Right lobe of liver (tissue), 6 donors: Measurements from ENCODE around the gene PSMB7. TPM values are rescaled to one million over a fixed set of nuclear protein-coding genes. Genes with fewer than 3 reads are reported as not detected.

Experiments
- ATAC-seq, 4 donors: fragments of 200-7000 bp; cut with Tn5 transposase; one replicate each; pipeline ENCODE4 v1.9.1; 2020; ENCODE audit warnings: mild to moderate bottlenecking in 4 of 4, moderate library complexity in 4 of 4
- DNase-seq, 3 donors: peaks; one replicate each; pipeline ENCODE4 v3.0.0-alpha.2; 2020
- H3K27ac ChIP-seq, 3 donors: fragments of 200-600 bp; one replicate each; pipeline ENCODE4 v1.8.0; 2022
- H3K27me3 ChIP-seq, 2 donors: fragments of 200-600 bp; one replicate each; pipeline ENCODE4 v1.8.0; 2022
- H3K36me3 ChIP-seq, 4 donors: fragments of 200-600 bp; sonication (generic) in 1 of 4; one replicate each; pipeline versions ENCODE4 v1.5.1 to v1.8.0; 2017 to 2022; ENCODE audit warnings: control low read depth in 1 of 4
- H3K4me1 ChIP-seq, 4 donors: fragments of 200-600 bp; sonication (generic) in 1 of 4; one replicate each; pipeline versions ENCODE4 v1.5.1 to v1.8.0; 2017 to 2022; ENCODE audit warnings: control low read depth in 1 of 4
- H3K4me3 ChIP-seq, 3 donors: fragments of 200-600 bp; one replicate each; pipeline ENCODE4 v1.8.0; 2022
- H3K9me3 ChIP-seq, 4 donors: fragments of 200-600 bp; sonication (generic) in 1 of 4; one replicate each; pipeline versions ENCODE4 v1.5.1 to v1.8.0; 2017 to 2022; ENCODE audit warnings: control low read depth in 1 of 4
- CTCF ChIP-seq, 4 donors: fragments of 200-600 bp in 3 of 4; fragments of 450-650 bp in 1 of 4; IDR thresholded peaks; one replicate each; pipeline versions ENCODE4 v1.5.1 to v1.8.0; 2016 to 2022; ENCODE audit warnings: antibody characterized with exemption in 4 of 4, mild to moderate bottlenecking in 2 of 4
- POLR2A ChIP-seq: fragments of 450-650 bp; IDR thresholded peaks from one replicate; pipeline ENCODE4 v1.6.1; 2017; ENCODE audit warnings: antibody characterized with exemption, mild to moderate bottlenecking
- WGBS: methylation state at CpG from one replicate; pipeline ENCODE4 v1.1.6; 2018; ENCODE audit warnings: low coverage, low lambda C conversion rate; ENCODE audit not compliant: insufficient coverage; ENCODE audit errors: missing lambda C conversion rate; 5-methylcytosine and 5-hydroxymethylcytosine counted together
- intact Hi-C, 2 donors: fragments of 100-400 bp; cut with DNase I; formaldehyde crosslinking; loops; one replicate each; pipeline versions ENCODE4 v1.11.2 to v1.14.1; 2022
- total RNA-seq, 6 experiments: library from RNA; depleted of rRNA in 2 of 6; stranded (reverse); fragments of >200 nt in 2 of 6; fragmentation: NEBNext Ultra II Directional in 3 of 6; extraction: Animal tissue kit (Norgen Biotek cat#: 25700) in 3 of 6; gene quantifications; one replicate each; pipeline versions ENCODE4 v1.1.0 to v1.2.4, GENCODE V29; 2016 to 2023
- donor health status: DM: no; HTN: yes; CAD: no.
- donor health status: DM: no; HTN: no; CAD: no.
- donor health status: DM: no; HTN: no; CAD: no.
- donor health status: DM: no; HTN: yes; CAD: no.
- donor health status: DM: no; HTN: yes; CAD: no.

The PSMB7 gene
- total RNA-seq, 6 experiments from 2014 or later = 76.4 to 196 (median 96.8) TPM

GRCh38 chr9:124394596-124394995 is 20.6 kb downstream of the PSMB7 start:
- TF ChIP-seq CTCF (IDR thresholded peaks at IDR 0.05) = peak in 1 of 4 donors; percentile 15
- no peak for TF ChIP-seq POLR2A
- DNase-seq = no peak
- no peaks in the 10 kb centered on the region for H3K9me3 ChIP-seq
- H3K27ac ChIP-seq = no peak overlapping the region
- H3K4me3 ChIP-seq = no peak overlapping the region
- ATAC-seq = no peak
- peaks cover 0 to 40% (median 20%) of the 10 kb centered on the region in 4 donors for H3K4me1 ChIP-seq
- 82% methylated on average over 3 of the region's 3 CpGs for WGBS
- H3K36me3 ChIP-seq = peaks cover 0 to 12% (median 0%) of the 10 kb centered on the region in 4 donors
- intact Hi-C loops = no loop called here
- no peaks in the 10 kb centered on the region for H3K27me3 ChIP-seq

- H3K4me1 ChIP-seq = peaks cover 0 to 44% (median 21%) of the 10 kb centered on the region in 4 donors
- WGBS = 36% methylated on average over 2 of the region's 2 CpGs
- no peak overlapping the region for H3K4me3 ChIP-seq
Measured at GRCh38 chr9:124394167-124394566, 21.1 kb downstream of the PSMB7 start.

GRCh38 chr9:124392871-124393460 is 22.3 kb downstream of the PSMB7 start:
- 56% methylated on average over 9 of the region's 9 CpGs for WGBS
- Histone ChIP-seq H3K27me3 (no peaks in the 10 kb centered on the region), H3K36me3 (peaks cover 0 to 12% (median 0%) of the 10 kb centered on the region in 4 donors), H3K27ac (no peak overlapping the region), H3K9me3 (no peaks in the 10 kb centered on the region), H3K4me1 (peaks cover 0 to 54% (median 24%) of the 10 kb centered on the region in 4 donors), H3K4me3 (no peak overlapping the region)
- intact Hi-C loops = no loop called here
- TF ChIP-seq CTCF (IDR thresholded peaks at IDR 0.05) (peak; percentile 18 to 40 (median 32)), POLR2A (no peak)
- peak; percentile 50 to 66 (median 52) for ATAC-seq
- DNase-seq = no peak

More at GRCh38 chr9:124394167-124394566, 21.1 kb downstream of the PSMB7 start:
- H3K9me3 ChIP-seq = no peaks in the 10 kb centered on the region
- ATAC-seq (no peak), DNase-seq (no peak)
- no peak overlapping the region for H3K27ac ChIP-seq
- intact Hi-C loops = no loop called here
- peaks cover 0 to 12% (median 0%) of the 10 kb centered on the region in 4 donors for H3K36me3 ChIP-seq
- no peak for TF ChIP-seq POLR2A
- TF ChIP-seq CTCF (IDR thresholded peaks at IDR 0.05) = no peak
- no peaks in the 10 kb centered on the region for H3K27me3 ChIP-seq

- WGBS = 60% methylated on average over 5 of the region's 12 CpGs
- ATAC-seq = peak in 2 of 4 donors; percentile 20 to 54
- Histone ChIP-seq H3K27me3 (no peaks in the 10 kb centered on the region), H3K36me3 (peaks cover 0 to 10% (median 0%) of the 10 kb centered on the region in 4 donors), H3K4me3 (no peak overlapping the region), H3K9me3 (no peaks in the 10 kb centered on the region), H3K4me1 (peaks cover 0 to 60% (median 27%) of the 10 kb centered on the region in 4 donors), H3K27ac (no peak overlapping the region)
- TF ChIP-seq POLR2A (no peak), CTCF (IDR thresholded peaks at IDR 0.05) (no peak)
- intact Hi-C loops = no loop called here
- peak in 1 of 3 donors; percentile 63 for DNase-seq
Measured at GRCh38 chr9:124392254-124392870, 22.9 kb downstream of the PSMB7 start.
